DMS 273 treated with DMSO at 0.1 percent for 48 hours (cell line): ENCODE data around the gene CYP2E1.
"Not testable (repeated sequence)": the region's sequence is repeated elsewhere in the genome, so short reads cannot be mapped to it uniquely, and the experiment has no call there.

Source experiments
- DNase-seq: peaks from one replicate; lab custom pipeline; 2025; lab: John Stamatoyannopoulos, UW

The CYP2E1 gene

DNA sequence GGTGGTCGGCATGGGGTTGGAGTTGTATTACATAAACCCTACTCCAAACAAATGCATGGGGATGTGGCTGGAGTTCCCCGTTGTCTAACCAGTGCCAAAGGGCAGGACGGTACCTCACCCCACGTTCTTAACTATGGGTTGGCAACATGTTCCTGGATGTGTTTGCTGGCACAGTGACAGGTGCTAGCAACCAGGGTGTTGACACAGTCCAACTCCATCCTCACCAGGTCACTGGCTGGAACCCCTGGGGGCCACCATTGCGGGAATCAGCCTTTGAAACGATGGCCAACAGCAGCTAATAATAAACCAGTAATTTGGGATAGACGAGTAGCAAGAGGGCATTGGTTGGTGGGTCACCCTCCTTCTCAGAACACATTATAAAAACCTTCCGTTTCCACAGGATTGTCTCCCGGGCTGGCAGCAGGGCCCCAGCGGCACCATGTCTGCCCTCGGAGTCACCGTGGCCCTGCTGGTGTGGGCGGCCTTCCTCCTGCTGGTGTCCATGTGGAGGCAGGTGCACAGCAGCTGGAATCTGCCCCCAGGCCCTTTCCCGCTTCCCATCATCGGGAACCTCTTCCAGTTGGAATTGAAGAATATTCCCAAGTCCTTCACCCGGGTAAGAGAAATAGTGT is at the start of gene CYP2E1:
Gene CYP2E1, plus strand, starts transcription at position 407 of the 632 bp plus-strand sequence. Its CDS starts 33 bp downstream, at position 440.
- no peak for DNase-seq

DNA sequence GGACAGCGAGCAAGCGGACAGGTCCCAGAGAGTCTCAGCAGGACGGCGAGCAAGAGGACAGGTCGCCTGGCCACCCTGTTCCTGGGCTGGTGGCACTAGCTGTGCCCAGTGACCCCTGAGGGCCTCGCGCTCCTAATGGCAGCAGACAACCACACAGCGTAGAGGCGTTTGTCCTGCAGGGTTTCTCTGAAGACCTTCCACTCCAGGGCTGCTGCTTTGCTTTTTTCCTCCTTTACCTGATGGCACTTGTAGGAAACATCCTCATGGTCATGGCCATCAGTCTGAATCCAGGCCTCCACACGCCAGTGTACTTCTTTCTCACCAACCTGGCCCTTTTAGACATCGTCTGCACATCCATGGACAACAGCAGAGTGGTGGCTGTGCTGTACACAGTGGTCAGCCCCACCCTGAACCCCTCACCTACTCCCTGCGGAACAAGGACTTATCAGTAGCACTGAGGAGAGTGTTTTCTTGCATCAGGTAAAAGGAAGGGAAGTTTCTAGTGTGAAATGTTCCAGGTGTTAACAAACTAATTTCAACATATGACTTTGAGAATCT is 46.0 kb upstream of the CYP2E1 start:
- no peak for DNase-seq

DNA sequence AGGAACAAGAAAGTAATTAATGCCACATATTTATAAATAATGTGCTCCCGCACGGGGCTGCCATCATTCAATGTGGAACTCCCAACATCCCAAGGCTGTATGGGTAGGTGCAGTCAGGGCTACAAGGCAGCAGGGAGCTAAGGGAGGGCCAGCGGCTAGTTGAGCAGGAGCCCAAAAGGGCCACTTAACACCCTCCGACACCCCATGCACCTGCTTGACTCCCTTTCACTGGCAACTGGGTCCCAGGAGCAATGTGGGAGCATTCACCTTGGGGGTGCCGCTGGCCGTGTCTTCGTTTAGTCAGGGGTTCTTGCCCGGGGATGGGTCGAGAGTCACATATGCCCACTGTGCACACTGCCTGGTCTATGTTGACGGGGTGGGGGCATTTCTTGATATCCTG is 45.5 kb upstream of the CYP2E1 start:
- no peak for DNase-seq

DNA sequence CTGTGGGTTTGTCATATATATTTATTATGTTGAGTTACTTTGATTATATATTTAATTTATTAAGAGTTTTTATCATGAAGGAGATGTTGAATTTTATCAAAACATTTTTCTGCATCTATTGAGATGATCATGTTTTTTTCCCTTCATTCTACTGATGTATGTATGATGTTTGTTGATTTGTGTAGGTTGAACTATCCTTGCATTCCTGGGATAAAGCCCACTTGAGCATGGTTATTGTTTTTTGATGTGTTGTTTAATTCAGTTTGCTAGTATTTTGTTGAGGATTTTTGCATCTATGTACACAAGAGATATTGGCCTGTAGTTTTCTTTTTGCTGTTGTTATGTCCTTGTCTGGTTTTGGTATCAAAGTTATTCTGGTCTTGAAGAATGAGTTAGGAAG is 42.3 kb upstream of the CYP2E1 start:
- no peak for DNase-seq

DNA sequence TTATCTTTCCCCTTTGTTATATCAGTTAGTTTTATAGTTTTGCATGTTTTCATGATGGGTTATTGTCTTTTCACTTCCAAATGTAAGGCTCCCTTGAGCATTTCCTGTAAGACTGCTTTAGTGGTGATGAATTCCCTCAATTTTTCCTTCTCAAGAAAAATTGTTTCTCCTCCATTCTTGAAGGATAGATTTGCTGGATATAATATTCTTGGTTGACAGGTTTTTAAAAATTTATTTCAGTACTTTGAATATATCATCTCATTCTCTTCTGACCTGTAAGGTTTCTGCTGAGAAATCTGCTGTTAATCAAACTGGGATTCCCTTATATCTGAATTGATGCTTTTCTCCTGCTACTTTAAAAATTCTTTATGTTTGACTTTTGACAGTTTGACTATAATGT is 40.1 kb upstream of the CYP2E1 start:
- DNase-seq, result no peak

DNA sequence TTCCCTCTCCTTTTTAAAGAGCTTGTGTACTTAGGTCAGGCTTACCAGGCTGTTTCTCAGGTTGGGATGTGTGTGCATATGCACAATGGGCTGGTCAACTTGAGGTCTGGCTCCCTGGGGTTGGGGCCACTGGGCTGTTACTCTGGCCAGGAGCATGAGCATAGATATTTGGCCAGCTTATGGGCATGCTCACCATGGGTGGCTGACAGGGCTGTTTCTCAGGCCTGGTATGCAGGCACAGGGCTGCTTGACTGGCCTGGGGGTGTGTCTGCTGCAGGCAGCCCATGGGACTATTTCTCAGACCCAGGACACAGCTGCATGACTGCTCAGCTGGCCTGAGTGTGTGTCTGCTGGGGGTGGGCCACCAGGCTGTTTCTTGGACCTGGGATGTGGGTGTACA is 38.8 kb upstream of the CYP2E1 start:
- no peak for DNase-seq

DNA sequence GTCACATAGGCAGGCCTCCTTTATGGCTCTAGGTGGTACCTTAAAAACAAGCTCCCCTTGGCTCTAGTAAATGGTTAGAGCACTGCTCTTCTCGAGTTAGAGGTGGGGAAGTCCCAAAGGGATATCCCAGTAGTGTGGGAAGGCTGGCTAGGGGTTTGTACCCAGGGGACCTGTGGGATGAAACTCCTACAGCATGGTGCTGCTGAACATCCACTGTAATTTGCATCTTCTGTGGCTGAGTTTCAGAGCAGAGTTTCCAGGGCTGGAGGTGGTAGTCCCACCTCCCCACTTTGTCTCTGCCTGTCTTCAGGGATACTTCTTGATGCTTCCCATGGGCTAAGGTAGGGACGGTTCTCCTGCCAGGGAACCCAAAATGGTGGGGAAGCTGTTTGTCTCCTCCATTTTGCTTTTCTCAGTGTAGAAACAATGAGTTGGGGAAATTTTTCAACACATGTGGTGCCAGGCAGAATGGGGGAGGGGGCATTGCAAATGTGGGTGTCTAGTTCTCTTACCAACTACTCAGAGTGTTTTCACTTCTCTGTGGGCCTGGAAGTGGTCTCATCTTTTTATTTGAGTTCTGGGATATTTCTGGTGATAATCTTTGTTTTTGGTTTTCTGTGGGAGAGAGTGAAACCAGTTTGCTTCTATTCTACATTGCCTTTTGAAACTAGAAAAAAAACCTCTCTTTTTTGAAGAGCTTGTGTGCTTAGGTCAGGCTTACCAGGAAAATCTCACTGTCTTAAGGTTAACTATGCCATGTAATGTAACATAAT is 37.2 kb upstream of the CYP2E1 start:
- no peak for DNase-seq

DNA sequence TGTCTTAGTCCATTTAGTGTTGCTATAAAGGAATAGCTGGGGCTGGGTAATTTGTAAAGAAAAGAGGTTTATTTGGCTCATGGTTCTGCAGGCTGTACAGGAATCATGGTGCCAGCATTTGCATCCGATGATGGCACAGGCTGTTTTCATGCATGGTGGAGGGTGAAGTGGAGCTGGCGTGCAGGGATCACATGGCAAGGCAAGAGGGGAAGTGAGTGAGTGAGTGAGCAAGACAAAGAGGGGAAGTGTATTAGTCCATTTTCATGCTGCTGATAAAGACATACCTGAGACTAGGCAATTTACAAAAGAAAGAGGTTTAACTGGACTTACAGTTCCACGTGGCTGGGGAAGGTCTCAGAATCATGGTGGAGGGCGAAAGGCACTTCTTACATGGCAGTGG is 33.6 kb upstream of the CYP2E1 start:
- not testable (repeated sequence) for DNase-seq

DNA sequence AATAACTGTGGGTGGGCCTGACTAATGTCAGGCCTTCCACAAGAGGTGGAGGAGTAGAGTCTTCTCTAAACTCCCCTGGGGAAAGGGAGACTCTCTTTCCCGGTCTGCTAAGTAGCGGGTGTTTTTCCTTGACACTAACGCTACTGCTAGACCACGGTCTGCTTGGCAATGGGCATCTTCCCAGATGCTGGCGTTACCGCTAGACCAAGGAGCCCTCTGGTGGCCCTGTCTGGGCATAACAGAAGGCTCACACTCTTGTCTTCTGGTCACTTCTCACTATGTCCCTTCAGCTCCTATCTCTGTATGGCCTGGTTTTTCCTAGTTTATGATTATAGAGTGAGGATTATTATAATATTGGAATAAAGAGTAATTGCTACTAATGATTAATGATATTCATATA is 29.8 kb upstream of the CYP2E1 start:
- DNase-seq, result not testable (repeated sequence)

DNA sequence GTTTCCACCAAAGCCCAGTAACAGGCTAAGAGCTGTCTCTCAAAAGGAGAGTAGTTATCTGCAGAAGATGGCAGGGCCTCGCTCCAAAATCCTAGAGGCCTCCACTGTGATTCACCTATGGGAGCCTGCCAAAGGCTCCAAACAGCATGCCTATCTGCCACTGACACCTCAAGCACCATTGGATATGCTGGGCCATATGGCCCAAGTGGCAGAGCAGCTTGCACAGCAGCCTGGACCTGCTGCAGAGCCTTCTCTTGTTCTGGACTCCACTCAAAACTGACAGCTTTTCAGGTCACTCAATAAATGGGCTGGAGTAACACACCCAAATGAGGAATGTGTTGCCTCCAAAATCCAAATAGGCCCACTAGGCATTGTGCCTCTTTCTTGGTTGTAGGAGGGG is 28.0 kb upstream of the CYP2E1 start:
- not testable (repeated sequence) for DNase-seq

DNA sequence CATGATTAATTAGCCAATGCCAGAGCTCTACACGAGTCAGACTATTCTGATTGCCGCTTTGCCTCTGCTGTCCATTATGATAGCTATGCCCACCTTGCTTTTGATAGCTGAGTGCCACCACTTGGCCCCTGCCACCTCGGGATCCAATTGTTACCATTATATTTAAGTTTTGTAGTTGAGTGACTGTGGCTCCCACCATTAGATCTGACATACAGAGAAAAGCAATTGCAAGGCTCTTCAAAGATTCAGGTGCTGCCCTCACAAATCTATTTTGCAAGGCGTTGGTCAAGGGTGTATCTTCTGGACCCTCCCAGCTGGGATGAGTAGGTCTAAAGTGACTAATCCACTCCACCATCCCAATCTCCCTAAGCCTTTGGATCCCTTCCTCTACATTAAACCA is 26.3 kb upstream of the CYP2E1 start:
- not testable (repeated sequence) for DNase-seq

DNA sequence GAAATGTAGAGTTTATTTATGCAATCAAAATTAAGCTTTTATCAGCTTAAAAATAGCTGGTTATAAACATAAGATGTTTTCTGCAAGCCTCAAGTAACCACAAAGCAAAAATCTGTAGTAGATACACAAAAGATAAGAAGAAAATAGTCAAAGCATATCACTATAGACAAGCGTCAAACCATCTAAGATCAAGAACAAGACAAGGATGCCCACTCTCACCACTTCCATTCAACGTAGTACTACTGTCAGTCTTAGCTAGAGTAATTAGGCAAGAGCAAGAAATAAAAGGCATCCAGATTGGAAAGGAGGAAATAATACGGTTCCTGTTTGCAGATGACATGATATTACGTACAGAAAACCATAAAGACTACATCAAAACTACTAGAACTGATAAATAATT is 17.5 kb upstream of the CYP2E1 start:
- DNase-seq, result no peak

DNA sequence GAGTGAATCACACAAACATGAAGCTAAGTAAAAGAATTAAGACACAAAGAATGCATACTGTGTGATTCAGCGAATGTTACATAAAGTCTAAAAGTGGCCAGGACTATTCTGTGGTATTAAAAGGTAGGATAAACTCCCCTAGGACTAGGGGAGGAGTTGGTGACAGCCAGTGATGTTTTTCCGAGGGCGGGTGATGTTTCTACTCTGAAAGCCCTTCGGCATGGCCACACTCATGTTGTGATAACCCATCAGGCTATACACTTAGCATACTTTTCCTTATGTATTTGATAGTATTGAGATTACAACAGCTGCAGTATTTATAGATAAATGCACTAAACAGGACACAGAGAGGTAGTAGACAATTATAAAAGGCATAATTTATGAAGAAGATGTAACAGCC is 15.8 kb upstream of the CYP2E1 start:
- DNase-seq, result no peak

DNA sequence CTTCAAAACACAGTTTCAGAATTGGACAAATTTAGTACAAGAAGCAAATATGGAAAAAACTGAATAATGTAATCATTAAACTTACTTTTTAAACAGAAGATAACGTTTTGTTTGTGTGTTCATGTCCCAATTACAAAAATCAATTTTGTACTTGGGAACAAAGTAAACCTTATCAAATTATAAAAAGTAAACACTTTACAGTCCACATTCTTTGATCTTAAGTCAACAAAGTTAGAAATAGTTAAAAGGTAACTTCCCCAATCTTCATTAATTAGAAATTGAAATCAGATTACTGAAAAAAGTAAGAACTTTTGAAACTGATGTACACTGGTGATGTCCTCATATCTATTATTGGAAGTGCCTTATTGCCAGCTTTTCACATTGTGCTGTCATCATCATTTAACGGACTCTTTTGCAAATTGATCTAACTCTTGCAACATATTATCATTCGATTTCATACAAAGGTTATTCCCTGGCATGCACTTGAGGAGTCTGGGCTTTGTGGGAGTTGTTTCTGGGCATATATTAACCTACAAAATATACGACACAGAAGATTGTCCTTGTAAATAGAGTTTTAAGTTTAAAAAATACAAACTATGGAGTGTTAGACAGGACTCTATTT is 15.1 kb upstream of the CYP2E1 start:
- DNase-seq, result no peak

DNA sequence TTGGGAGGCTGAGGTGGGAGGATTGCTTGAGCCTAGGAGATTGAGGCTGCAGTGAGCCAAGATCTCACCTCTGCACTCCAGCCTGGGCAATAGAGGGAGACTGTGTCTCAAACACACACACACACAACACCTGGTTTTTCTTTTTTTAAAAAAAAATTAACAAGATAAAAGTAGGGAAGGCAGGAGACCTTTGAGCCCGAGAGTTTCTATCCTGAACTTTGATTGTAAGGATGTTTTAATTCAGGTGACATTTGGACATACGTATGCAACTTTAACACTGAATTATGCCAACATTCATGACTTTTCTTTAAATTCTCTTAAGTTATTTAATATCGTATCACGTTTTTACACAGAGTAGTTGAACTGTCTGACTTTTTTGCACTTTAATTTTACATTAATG is 11.7 kb upstream of the CYP2E1 start:
- no peak for DNase-seq

DNA sequence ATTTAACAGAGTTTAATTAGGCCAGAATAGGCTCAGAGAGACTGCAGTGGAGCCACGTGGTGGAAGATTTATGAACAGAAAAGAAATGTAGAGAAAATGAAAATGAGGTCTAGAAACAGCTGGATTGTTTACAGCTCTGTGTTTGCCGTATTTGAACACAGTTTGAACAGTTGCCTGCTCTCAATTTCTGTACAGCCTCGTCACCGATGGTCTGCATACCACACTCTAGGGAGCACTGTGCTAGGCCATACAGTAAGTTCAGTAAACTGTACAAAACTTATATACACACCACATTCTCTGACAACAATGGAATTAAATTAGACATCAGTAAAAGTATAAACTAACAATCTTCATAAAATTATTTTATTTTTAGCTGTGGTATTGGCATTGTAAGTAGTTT is 11.1 kb upstream of the CYP2E1 start:
- DNase-seq, result no peak

DNA sequence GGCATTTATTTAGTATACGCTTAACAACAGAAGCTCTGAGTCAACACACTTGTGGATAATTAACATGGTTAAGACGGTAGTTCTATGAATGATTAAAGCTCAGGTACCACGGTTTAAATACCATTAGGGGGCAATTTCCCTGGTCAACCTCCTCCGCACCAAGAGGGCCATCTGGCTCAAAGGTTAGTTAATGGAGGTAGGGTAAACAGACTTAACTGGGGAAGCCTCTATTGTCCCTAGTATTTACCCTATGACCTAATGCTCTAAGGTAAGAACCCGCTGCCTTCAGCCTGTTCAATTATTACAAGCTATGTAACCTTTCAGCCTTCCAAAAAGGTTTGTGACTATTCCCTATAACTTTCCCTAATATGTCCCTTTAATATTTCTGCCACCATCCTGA is 8.6 kb upstream of the CYP2E1 start:
- not testable (repeated sequence) for DNase-seq

DNA sequence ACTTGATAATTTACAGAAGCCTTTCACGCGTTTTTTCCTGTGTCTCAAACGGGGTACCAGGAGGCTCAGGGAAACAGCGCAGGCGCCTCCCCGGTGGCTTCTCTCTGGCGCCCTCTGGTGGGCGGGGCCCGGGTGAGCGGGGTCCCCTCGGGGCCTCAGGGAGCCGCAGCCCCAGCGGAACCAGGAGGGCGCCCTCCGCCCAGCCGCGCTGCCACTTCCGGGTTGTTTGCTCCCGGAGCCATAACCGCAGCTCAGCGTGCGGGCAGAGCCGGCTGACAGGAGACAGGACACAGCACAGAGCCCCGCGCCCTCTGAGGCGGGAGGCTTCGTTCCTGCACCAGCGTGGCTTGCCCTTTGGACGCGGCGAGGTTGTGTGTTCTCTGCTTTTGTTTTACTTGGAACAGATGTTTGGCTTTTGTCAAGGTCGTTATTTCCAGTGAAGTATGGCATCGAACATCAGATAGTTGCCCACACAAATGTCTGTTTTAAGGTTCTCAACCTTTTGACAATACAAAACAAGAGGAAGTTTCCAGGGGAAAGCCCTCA is 6.9 kb upstream of the CYP2E1 start:
- no peak for DNase-seq

DNA sequence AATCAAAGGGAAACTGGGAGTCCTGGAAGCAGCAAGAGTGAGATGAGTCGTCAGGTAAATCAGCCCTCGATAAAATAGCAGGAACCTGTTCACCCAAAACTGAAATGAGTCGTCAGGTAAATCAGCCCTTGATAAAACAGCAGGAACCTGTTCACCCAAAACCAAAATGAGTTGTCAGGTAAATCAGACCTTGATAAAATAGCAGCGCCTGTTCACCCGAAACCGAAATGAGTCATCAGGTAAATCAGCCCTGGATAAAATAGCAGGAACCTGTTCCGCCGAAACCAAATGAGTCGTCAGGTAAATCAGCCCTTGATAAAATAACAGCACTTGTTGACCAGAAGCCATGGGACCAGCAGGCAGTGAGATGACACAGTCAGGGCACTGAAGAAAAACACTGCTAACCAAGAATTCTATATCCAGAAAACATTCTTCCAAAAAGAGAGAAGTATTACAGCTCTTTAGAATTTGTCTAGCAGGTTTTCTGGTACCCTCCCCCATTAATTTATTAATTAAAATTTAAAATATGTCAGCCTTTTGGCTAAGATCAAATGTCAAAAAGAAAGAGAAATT is 3.4 kb upstream of the CYP2E1 start:
- DNase-seq, result no peak

DNA sequence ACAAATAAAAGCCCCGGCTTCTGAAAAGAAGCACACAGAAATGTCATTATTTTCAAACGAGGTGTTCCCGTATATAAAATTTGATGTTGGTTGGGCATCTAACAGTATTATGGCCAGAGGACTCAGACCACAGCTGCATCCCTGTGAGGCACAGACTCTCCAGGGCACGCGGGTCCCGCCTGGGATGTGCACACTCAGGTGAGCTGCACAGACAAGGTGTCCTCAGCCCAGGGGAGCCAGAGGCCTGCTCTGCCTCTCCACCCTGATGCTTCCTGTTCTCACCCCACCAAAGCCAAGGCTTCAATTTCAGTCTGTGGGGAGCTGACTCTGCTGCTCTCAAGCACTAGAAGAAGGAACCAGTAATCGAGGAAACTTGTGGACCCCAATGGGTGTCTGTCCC is 1.7 kb upstream of the CYP2E1 start:
- no peak for DNase-seq

DNA sequence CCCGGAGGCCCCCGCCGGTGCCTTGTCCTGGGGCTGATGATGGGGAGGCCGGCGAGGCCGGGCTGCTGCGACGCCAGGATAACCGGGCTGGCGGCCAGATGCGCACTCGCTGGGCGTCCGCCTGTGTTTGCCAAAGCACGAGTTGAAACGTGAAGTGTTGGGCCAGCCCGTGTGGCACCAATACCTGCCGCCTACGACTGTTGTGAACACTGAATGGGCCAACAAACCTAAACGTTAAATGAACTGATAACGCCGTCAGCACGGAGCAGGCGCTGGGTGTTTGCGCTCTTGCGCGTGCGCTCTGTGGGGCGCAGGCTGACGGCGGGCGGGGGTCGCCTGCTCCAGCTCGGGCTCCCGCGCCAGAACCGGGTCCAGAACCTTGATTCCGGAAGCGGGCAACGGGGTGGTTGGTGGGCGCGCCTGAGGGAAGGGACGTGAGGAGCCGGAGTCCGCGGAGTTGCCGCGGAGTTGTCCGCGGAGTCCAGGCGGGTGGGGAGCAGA is 658 bp downstream of the CYP2E1 start:
- DNase-seq, result no peak

DNA sequence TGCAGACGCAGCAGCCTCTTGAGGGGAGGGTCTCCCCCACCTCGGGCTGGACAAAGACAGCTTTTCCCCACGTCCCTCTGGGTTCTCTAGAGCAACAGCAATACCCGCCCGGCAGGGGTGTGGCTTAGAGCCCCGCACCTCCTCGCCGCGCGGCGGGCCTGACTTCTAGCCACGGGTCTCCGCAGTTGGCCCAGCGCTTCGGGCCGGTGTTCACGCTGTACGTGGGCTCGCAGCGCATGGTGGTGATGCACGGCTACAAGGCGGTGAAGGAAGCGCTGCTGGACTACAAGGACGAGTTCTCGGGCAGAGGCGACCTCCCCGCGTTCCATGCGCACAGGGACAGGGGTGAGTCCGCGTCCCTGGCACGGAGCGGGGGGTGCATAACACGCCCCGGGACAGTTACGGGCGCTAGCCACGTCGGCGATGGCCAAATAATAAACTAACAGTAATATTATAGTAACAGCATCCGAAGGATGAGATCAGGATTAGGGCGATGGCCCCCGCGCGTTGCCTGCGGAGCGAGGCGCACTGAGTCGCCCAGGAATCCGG is 1.2 kb downstream of the CYP2E1 start:
- no peak for DNase-seq
